Measurements from ENCODE around the gene BTD.
"Not testable (repeated sequence)": the region's sequence is repeated elsewhere in the genome, so short reads cannot be mapped to it uniquely, and the experiment has no call there.

BTD gene, protein sequence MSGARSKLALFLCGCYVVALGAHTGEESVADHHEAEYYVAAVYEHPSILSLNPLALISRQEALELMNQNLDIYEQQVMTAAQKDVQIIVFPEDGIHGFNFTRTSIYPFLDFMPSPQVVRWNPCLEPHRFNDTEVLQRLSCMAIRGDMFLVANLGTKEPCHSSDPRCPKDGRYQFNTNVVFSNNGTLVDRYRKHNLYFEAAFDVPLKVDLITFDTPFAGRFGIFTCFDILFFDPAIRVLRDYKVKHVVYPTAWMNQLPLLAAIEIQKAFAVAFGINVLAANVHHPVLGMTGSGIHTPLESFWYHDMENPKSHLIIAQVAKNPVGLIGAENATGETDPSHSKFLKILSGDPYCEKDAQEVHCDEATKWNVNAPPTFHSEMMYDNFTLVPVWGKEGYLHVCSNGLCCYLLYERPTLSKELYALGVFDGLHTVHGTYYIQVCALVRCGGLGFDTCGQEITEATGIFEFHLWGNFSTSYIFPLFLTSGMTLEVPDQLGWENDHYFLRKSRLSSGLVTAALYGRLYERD

GRCh38 chr3:15601399-15602145, at the start of gene BTD, which contains the start of gene HACL1:
TSS of gene BTD (plus strand) at chr3:15601745. CDS start at chr3:15635440, 33,695 bp downstream.
TSS of gene HACL1 (minus strand) at chr3:15601569. CDS start at chr3:15601463, 106 bp downstream.
- peak; percentile 99 for DNase-seq

- DNase-seq = no peak
Observed at GRCh38 chr3:15551902-15552301, 49.6 kb upstream of the BTD start.

GRCh38 chr3:15553749-15554148, 47.8 kb upstream of the BTD start:
- no peak for DNase-seq

- DNase-seq = peak; percentile 36
Observed at GRCh38 chr3:15556512-15556911, 45.0 kb upstream of the BTD start.

GRCh38 chr3:15557511-15557946, 44.0 kb upstream of the BTD start:
- DNase-seq = peak; percentile 80

DNA sequence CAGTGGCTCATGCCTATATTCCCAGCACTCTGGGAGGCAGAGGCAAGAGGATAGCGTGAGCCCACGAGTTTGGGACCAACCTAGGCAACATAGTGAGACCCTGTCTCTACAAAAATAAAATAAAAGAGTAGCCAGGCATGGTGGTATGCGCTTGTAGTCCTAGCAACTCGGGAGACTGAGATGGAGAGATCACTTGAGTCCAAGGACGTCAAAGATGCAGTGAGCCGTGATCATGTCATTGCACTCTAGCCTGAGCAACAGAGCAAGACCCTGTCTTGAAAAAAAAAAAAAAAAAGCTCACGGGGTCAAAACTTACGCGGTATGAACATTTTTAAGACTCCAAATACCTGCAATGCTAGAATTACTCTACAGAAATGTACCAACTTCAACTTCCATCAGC, 43.0 kb upstream of the BTD start:
- no peak for DNase-seq

- no peak for DNase-seq
Observed at GRCh38 chr3:15562560-15562959, 39.0 kb upstream of the BTD start.

GRCh38 chr3:15563190-15563589, 38.4 kb upstream of the BTD start:
- DNase-seq = no peak

DNA sequence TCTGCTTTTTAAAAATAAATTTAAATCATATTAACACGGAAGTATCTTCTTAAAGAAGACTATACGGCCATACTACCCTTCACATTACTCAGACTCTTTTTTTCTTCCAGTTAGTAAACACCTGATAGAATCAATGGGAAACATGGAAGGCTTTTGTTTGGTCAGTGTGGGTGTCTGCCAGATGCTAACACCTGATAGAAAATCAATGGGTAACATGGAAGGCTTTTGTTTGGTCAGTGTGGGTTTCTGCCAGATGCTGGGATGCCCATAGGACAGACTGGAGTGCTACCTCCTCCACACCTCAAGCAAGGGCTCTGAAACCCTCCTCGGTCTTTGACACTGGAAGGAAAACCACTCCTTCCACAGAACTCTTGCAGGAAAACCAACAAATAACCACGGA, 29.4 kb upstream of the BTD start:
- DNase-seq = no peak

GRCh38 chr3:15575446-15575845, 26.1 kb upstream of the BTD start:
- DNase-seq = no peak

DNA sequence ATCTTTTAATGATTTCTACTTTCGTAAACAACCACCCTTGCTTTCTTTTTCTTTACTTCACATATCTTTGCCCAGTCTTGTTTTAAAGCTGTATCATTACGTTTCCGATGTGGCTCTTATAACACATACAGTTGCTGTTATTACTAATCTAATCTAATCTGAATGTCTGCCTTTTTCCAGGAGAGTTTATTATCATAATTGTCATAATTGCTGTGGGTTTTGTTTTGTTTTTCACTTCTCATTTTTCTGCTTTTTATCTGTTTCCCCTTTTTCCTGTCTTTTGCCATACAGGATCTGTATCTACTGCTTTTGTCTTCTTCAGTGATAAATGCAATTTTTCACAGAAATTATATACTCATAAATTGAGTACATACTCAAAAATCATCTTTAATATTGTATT, 25.1 kb upstream of the BTD start:
- DNase-seq = no peak

DNA sequence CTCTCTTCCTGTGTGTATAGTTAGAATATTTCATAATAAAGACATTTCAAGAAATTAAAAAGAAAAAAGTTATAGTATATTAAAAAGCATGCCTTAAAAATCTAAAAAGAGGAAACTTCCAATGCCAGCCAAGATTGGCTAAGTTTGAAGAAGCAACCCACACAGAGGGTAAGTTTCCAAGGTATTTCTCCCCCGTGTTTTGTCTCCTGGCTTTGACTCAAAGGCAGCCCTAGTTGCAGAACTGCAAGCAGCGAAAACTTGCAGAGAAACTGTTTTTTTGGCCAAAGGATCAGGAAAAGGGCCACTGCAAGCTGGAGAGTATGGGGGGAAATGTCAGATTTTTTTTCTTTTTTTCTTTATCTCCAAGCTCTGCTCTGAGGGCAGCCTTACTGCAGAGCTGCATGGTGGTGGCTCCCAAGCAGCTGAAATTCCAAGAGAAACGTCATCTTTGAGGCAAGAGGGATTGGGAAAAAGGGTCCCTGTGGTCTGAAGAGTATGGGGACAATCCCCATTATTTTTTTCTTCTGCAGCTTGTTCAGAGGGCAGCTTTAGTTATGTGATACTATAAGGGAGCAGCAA, 23.2 kb upstream of the BTD start:
- no peak for DNase-seq

DNA sequence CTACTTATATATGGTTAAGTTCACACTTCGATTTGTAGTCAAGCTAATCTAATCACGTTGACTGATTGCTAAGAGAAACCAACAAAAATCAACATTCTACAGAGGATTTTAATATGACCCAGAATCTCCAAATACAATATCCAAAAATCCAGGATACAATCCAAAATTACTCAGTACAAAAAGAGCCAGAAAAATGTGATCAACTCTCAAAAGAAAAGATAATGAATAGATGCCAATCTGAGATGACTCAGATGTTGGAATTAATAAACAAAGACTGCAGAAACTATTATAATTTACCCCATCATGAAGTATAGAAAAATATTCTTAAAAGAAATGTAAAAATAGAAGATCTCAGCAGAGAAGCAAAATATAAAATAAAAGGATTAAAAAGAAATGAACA, 22.5 kb upstream of the BTD start:
- no peak for DNase-seq

GRCh38 chr3:15581471-15582394, 19.8 kb upstream of the BTD start:
- DNase-seq = no peak

- no peak for DNase-seq
Observed at GRCh38 chr3:15585111-15585845, 16.3 kb upstream of the BTD start.

DNA sequence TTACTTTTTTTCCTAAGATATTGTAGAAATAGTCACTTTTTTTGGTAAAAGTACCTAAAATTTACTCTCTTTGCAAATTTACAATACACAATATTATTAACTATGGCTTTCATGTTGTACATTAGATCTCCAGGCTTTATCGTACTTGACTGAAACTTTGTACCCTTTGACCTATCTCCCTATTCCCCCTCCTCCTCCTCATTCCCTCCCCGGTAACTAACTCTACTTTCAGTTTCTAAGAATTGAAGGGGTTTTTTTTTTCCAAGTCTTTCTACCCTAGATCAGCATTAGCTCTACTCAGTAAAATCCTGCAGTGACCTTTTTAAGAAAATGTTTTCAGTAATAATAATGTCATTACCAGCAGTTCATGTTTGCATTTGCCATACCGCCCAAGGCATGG, 10.3 kb upstream of the BTD start:
- no peak for DNase-seq

DNA sequence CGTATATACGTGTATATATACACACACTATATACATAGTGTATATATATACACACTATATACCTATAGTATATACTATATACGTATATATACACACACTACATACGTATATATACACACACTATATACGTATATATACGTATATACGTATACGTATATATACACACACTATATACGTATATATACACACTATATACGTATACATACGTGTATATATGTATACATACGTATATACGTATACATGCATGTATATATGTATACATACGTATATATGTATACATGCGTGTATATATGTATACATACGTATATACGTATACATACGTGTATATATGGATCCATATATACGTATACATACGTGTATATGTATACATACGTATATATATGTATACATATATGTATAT, 9.6 kb upstream of the BTD start:
- no peak for DNase-seq

GRCh38 chr3:15592968-15593367, 8.6 kb upstream of the BTD start:
- no peak for DNase-seq

DNA sequence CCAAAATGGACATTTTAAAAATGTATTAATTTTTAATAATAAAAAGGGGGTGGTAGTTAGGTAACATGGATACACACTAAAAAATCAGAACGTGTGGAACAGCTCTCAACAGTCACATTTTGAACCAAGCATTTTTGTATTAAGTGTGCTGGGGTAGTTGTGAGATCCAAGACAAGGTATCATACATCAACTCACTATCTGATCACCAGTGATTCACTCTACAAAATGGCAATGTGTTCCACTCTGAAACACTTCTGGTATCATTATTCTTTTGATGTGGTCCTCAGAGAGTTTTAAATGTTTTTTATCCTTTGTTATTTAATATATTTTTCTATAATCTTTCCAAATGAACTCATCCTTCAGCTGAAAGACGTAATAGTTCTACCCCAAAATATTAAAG, 5.6 kb upstream of the BTD start:
- no peak for DNase-seq

DNA sequence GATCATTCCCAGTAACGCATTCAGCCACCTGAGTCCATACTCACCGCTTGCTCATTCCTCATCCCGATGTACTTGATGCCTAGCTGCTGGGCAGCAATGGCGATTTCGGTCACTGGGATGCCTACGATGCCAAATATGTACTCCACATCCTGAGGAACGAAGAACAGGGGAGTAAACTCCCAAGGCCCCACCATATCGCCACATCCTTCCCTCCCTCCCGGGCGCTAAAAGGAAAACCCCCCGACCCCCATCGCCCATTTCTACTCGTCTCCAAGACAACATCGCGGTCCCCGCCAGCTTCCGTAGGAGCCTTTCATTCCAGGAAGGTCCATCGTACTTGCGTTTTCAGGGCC, 523 bp upstream of the BTD start:
- DNase-seq = no peak

DNA sequence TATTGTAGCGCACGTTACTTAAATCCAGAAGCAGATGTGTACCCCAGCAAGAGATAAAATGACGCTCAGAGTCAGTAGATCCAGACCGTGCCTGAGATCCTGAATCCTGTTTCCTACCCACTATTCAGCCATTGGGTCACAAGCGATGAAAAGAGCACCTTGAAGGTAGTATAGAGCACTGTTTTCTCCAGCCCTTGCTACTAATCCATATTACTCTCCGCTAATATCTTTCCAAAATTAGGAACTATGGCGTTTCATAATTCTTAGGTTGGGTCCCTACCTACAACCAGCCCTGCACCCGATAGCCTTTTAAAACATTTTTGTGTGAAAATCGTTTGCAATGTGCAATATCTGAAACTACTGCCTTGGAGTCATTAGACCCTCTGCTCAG, 596 bp downstream of the BTD start:
- no peak for DNase-seq

- DNase-seq = not testable (repeated sequence)
Observed at GRCh38 chr3:15602816-15603215, 1.3 kb downstream of the BTD start.

All from activated CD4-positive, alpha-beta T cell treated with anti-CD3 and anti-CD28 coated beads, Interleukin-2, Interleukin-6, amounts not matched to agents 100 ng/mL and 50 ng/mL, durations not matched to agents 16 hours and 8 hours (primary cell).